Karpas-422 (cell line): ENCODE data around the gene PRR15. TPM values are rescaled to one million over a fixed set of nuclear protein-coding genes. Genes with fewer than 3 reads are reported as not detected.

Experiments
- total RNA-seq: library from RNA; depleted of rRNA; stranded (reverse); fragments of >200 nt; shearing (Covaris generic); gene quantifications from 2 replicates; pipeline ENCODE4 v1.2.3, GENCODE V29; 2014; ENCODE audit warnings: low replicate concordance; rRNA removed

The PRR15 gene
- total RNA-seq, 1 experiment from 2014 or later: not detected

Other genes with a start within 250 kb of the PRR15 start
- not detected in 2 replicates for gene WIPF3, start 242.7 kb downstream of the PRR15 start, total RNA-seq